HEK293 (cell line): Measurements from ENCODE around the gene USH1G.

Experiments
- SCRT1 ChIP-seq: fragments of 450-650 bp; formaldehyde crosslinking; IDR thresholded peaks from 2 replicates; pipeline ENCODE4 v1.5.1; 2016; ENCODE audit warnings: missing biosample characterization, missing genetic modification characterization, borderline replicate concordance
- WT1 ChIP-seq: fragments of 450-650 bp; formaldehyde crosslinking; IDR thresholded peaks from 2 replicates; pipeline ENCODE4 v1.5.1; 2016; ENCODE audit warnings: missing biosample characterization, missing genetic modification characterization
- ZBTB7A ChIP-seq: fragments of 450-650 bp; formaldehyde crosslinking; IDR thresholded peaks from 2 replicates; pipeline ENCODE4 v1.5.1; 2016; ENCODE audit warnings: low read depth, missing biosample characterization, missing genetic modification characterization
- ZFHX2 ChIP-seq: fragments of 450-650 bp; formaldehyde crosslinking; conservative IDR thresholded peaks from 2 replicates; pipeline ENCODE4 v1.5.1; 2016; ENCODE audit warnings: missing biosample characterization, missing genetic modification characterization
- ZNF23 ChIP-seq: fragments of 450-650 bp; formaldehyde crosslinking; IDR thresholded peaks from 2 replicates; pipeline ENCODE4 v1.5.1; 2016; ENCODE audit warnings: missing biosample characterization, missing genetic modification characterization, borderline replicate concordance
- ZNF341 ChIP-seq: fragments of 450-650 bp; formaldehyde crosslinking; IDR thresholded peaks from 2 replicates; pipeline ENCODE4; 2016; ENCODE audit warnings: low read depth, missing biosample characterization, missing genetic modification characterization
- ZNF416 ChIP-seq: fragments of 450-650 bp; formaldehyde crosslinking; IDR thresholded peaks from 2 replicates; pipeline ENCODE4 v1.5.1; 2016; ENCODE audit warnings: missing biosample characterization, missing genetic modification characterization
- ZNF514 ChIP-seq: fragments of 450-650 bp; formaldehyde crosslinking; IDR thresholded peaks from 2 replicates; pipeline ENCODE4 v1.5.1; 2016; ENCODE audit warnings: missing biosample characterization, missing genetic modification characterization
- ZNF521 ChIP-seq: fragments of 450-650 bp; formaldehyde crosslinking; IDR thresholded peaks from 2 replicates; pipeline ENCODE4 v1.5.1; 2017; ENCODE audit warnings: missing biosample characterization, mild to moderate bottlenecking, missing genetic modification characterization
- ZNF600 ChIP-seq: fragments of 450-650 bp; formaldehyde crosslinking; IDR thresholded peaks from 2 replicates; pipeline ENCODE4 v1.5.1; 2016; ENCODE audit warnings: missing biosample characterization, missing genetic modification characterization
- ZNF664 ChIP-seq: fragments of 450-650 bp; formaldehyde crosslinking; IDR thresholded peaks from 2 replicates; pipeline ENCODE4 v1.5.1; 2016; ENCODE audit warnings: missing biosample characterization, missing genetic modification characterization
- ZNF701 ChIP-seq: fragments of 450-650 bp; formaldehyde crosslinking; IDR thresholded peaks from 2 replicates; pipeline ENCODE4 v1.5.1; 2016; ENCODE audit warnings: missing biosample characterization, missing genetic modification characterization
- ZNF707 ChIP-seq: fragments of 450-650 bp; formaldehyde crosslinking; IDR thresholded peaks from 2 replicates; pipeline ENCODE4 v1.5.1; 2016; ENCODE audit warnings: missing biosample characterization, missing genetic modification characterization
- ZNF785 ChIP-seq: fragments of 450-650 bp; formaldehyde crosslinking; IDR thresholded peaks from 2 replicates; pipeline ENCODE4 v1.5.1; 2016; ENCODE audit warnings: missing biosample characterization, missing genetic modification characterization
- TF ChIP-seq, protein P1 (sequence below): fragments of 450-650 bp; formaldehyde crosslinking; IDR thresholded peaks from 2 replicates; pipeline ENCODE4 v1.5.1; 2016; ENCODE audit warnings: missing biosample characterization, missing genetic modification characterization
- TF ChIP-seq, protein P2 (sequence below): fragments of 450-650 bp; formaldehyde crosslinking; IDR thresholded peaks from 2 replicates; pipeline ENCODE4 v1.5.1; 2017; ENCODE audit warnings: missing biosample characterization, missing genetic modification characterization
- TF ChIP-seq, protein P3 (sequence below): fragments of 450-650 bp; formaldehyde crosslinking; conservative IDR thresholded peaks from 2 replicates; pipeline ENCODE4 v1.5.1; 2016; ENCODE audit warnings: low read depth, missing biosample characterization, missing genetic modification characterization
- TF ChIP-seq, protein P4 (sequence below): fragments of 450-650 bp; formaldehyde crosslinking; IDR thresholded peaks from 2 replicates; pipeline ENCODE4 v1.5.1; 2016; ENCODE audit warnings: missing biosample characterization, missing genetic modification characterization
- TF ChIP-seq, protein P5 (sequence below): fragments of 450-650 bp; formaldehyde crosslinking; IDR thresholded peaks from 2 replicates; pipeline ENCODE4 v1.5.1; 2016; ENCODE audit warnings: missing biosample characterization, missing genetic modification characterization
- TF ChIP-seq, protein P6 (sequence below): fragments of 450-650 bp; formaldehyde crosslinking; IDR thresholded peaks from 2 replicates; pipeline ENCODE4 v1.5.1; 2016; ENCODE audit warnings: missing biosample characterization, missing genetic modification characterization

The USH1G gene

DNA sequence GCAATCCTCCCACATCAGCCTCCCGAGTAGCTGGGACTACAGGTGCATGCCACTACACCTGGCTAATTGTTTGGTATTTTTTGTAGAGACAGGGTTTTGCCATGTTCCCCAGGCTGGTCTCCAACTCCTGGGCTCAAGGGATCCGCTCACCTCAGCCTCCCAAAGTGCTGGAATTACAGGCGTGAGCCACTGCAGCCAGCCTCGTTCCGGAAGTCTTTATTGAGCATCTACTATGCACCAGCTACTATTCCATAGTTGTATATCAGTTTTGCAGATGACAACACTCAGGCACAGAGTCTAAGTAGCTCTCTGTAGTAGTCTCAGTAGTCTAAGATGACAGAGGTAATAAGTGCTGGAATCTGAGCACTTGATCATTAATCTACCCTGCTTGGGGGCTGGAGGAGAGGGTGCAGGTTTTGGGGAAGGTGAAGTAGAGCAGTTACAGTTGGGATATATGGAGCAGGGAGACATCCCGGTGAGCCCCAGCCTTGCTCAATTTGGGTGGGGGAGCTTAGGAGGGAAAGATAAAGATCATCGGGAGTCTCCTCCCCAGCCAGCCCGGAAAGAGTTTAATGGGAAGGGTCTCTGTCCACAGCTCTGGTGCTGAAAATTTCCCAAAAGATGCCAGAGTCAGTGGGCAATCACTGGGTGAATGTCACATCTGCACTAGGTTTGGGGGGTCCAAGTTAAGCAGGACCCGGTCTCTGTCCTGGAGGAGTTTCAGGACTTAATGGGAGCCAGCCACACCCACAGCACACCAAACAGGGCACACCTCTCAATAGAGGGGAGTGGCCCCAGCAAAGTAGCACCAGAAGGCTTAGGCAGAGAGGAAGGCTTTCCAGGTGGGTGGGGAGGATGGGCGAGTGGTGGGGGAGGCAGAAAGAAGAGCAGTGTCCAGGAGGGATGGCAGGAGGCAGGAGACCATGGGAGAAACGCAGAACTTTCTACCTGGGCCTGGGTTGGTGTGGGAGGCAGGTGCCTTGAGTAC, 14.3 kb upstream of the USH1G start (continued):
- TF ChIP-seq, protein P1, sequence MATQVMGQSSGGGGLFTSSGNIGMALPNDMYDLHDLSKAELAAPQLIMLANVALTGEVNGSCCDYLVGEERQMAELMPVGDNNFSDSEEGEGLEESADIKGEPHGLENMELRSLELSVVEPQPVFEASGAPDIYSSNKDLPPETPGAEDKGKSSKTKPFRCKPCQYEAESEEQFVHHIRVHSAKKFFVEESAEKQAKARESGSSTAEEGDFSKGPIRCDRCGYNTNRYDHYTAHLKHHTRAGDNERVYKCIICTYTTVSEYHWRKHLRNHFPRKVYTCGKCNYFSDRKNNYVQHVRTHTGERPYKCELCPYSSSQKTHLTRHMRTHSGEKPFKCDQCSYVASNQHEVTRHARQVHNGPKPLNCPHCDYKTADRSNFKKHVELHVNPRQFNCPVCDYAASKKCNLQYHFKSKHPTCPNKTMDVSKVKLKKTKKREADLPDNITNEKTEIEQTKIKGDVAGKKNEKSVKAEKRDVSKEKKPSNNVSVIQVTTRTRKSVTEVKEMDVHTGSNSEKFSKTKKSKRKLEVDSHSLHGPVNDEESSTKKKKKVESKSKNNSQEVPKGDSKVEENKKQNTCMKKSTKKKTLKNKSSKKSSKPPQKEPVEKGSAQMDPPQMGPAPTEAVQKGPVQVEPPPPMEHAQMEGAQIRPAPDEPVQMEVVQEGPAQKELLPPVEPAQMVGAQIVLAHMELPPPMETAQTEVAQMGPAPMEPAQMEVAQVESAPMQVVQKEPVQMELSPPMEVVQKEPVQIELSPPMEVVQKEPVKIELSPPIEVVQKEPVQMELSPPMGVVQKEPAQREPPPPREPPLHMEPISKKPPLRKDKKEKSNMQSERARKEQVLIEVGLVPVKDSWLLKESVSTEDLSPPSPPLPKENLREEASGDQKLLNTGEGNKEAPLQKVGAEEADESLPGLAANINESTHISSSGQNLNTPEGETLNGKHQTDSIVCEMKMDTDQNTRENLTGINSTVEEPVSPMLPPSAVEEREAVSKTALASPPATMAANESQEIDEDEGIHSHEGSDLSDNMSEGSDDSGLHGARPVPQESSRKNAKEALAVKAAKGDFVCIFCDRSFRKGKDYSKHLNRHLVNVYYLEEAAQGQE (tag by site-specific recombination) = peak; percentile 96
- TF ChIP-seq ZBTB7A (no peak), ZNF600 (tag by site-specific recombination) (no peak), ZNF521 (tag by site-specific recombination) (no peak), ZNF514 (tag by site-specific recombination) (no peak), ZNF785 (tag by site-specific recombination) (no peak), ZFHX2 (0 out of 2 replicates have a peak, but pooled peaks have one; percentile 15), ZNF23 (tag by site-specific recombination) (no peak), ZNF701 (tag by site-specific recombination) (no peak), SCRT1 (no peak), ZNF707 (no peak), ZNF664 (tag by site-specific recombination) (peak; percentile 93), ZNF341 (tag by site-specific recombination) (no peak), ZNF416 (no peak), WT1 (tag by site-specific recombination) (0 out of 2 replicates have a peak, but pooled peaks have one; percentile 25)
- TF ChIP-seq, protein P2, sequence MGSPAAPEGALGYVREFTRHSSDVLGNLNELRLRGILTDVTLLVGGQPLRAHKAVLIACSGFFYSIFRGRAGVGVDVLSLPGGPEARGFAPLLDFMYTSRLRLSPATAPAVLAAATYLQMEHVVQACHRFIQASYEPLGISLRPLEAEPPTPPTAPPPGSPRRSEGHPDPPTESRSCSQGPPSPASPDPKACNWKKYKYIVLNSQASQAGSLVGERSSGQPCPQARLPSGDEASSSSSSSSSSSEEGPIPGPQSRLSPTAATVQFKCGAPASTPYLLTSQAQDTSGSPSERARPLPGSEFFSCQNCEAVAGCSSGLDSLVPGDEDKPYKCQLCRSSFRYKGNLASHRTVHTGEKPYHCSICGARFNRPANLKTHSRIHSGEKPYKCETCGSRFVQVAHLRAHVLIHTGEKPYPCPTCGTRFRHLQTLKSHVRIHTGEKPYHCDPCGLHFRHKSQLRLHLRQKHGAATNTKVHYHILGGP (tag by site-specific recombination) = no peak
- TF ChIP-seq, protein P3, sequence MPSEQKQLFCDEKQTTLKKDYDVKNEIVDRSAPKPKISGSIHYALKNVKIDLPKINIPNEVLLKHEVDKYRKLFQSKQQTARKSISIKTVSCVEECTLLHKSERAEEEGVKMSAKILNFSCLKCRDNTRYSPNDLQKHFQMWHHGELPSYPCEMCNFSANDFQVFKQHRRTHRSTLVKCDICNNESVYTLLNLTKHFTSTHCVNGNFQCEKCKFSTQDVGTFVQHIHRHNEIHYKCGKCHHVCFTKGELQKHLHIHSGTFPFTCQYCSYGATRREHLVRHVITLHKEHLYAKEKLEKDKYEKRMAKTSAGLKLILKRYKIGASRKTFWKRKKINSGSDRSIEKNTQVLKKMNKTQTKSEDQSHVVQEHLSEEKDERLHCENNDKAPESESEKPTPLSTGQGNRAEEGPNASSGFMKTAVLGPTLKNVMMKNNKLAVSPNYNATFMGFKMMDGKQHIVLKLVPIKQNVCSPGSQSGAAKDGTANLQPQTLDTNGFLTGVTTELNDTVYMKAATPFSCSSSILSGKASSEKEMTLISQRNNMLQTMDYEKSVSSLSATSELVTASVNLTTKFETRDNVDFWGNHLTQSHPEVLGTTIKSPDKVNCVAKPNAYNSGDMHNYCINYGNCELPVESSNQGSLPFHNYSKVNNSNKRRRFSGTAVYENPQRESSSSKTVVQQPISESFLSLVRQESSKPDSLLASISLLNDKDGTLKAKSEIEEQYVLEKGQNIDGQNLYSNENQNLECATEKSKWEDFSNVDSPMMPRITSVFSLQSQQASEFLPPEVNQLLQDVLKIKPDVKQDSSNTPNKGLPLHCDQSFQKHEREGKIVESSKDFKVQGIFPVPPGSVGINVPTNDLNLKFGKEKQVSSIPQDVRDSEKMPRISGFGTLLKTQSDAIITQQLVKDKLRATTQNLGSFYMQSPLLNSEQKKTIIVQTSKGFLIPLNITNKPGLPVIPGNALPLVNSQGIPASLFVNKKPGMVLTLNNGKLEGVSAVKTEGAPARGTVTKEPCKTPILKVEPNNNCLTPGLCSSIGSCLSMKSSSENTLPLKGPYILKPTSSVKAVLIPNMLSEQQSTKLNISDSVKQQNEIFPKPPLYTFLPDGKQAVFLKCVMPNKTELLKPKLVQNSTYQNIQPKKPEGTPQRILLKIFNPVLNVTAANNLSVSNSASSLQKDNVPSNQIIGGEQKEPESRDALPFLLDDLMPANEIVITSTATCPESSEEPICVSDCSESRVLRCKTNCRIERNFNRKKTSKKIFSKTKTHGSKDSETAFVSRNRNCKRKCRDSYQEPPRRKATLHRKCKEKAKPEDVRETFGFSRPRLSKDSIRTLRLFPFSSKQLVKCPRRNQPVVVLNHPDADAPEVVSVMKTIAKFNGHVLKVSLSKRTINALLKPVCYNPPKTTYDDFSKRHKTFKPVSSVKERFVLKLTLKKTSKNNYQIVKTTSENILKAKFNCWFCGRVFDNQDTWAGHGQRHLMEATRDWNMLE (tag by site-specific recombination) = no peak
- TF ChIP-seq, protein P4, sequence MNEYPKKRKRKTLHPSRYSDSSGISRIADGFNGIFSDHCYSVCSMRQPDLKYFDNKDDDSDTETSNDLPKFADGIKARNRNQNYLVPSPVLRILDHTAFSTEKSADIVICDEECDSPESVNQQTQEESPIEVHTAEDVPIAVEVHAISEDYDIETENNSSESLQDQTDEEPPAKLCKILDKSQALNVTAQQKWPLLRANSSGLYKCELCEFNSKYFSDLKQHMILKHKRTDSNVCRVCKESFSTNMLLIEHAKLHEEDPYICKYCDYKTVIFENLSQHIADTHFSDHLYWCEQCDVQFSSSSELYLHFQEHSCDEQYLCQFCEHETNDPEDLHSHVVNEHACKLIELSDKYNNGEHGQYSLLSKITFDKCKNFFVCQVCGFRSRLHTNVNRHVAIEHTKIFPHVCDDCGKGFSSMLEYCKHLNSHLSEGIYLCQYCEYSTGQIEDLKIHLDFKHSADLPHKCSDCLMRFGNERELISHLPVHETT (tag by site-specific recombination) = no peak
- TF ChIP-seq, protein P5, sequence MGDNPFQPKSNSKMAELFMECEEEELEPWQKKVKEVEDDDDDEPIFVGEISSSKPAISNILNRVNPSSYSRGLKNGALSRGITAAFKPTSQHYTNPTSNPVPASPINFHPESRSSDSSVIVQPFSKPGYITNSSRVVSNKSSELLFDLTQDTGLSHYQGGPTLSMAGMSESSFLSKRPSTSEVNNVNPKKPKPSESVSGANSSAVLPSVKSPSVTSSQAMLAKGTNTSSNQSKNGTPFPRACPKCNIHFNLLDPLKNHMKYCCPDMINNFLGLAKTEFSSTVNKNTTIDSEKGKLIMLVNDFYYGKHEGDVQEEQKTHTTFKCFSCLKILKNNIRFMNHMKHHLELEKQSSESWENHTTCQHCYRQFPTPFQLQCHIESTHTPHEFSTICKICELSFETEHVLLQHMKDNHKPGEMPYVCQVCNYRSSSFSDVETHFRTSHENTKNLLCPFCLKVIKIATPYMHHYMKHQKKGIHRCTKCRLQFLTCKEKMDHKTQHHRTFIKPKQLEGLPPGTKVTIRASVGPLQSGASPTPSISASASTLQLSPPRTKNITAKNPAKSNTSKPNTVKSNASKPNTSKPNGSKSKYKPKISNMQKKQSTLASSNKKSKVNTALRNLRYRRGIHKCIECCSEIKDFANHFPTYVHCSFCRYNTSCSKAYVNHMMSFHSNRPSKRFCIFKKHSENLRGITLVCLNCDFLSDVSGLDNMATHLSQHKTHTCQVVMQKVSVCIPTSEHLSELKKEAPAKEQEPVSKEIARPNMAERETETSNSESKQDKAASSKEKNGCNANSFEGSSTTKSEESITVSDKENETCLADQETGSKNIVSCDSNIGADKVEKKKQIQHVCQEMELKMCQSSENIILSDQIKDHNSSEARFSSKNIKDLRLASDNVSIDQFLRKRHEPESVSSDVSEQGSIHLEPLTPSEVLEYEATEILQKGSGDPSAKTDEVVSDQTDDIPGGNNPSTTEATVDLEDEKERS (tag by site-specific recombination) = no peak
- TF ChIP-seq, protein P6, sequence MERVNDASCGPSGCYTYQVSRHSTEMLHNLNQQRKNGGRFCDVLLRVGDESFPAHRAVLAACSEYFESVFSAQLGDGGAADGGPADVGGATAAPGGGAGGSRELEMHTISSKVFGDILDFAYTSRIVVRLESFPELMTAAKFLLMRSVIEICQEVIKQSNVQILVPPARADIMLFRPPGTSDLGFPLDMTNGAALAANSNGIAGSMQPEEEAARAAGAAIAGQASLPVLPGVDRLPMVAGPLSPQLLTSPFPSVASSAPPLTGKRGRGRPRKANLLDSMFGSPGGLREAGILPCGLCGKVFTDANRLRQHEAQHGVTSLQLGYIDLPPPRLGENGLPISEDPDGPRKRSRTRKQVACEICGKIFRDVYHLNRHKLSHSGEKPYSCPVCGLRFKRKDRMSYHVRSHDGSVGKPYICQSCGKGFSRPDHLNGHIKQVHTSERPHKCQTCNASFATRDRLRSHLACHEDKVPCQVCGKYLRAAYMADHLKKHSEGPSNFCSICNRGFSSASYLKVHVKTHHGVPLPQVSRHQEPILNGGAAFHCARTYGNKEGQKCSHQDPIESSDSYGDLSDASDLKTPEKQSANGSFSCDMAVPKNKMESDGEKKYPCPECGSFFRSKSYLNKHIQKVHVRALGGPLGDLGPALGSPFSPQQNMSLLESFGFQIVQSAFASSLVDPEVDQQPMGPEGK (tag by site-specific recombination) = no peak
